GM19452 (cell line): Measurements from ENCODE around the gene PNPLA7.

ENCODE experiments used
- ATAC-seq: cut with Tn5 transposase; IDR thresholded peaks from one replicate; pipeline ENCODE4 v1.9.1; 2021; ENCODE audit not compliant: unreplicated experiment

The PNPLA7 gene

DNA sequence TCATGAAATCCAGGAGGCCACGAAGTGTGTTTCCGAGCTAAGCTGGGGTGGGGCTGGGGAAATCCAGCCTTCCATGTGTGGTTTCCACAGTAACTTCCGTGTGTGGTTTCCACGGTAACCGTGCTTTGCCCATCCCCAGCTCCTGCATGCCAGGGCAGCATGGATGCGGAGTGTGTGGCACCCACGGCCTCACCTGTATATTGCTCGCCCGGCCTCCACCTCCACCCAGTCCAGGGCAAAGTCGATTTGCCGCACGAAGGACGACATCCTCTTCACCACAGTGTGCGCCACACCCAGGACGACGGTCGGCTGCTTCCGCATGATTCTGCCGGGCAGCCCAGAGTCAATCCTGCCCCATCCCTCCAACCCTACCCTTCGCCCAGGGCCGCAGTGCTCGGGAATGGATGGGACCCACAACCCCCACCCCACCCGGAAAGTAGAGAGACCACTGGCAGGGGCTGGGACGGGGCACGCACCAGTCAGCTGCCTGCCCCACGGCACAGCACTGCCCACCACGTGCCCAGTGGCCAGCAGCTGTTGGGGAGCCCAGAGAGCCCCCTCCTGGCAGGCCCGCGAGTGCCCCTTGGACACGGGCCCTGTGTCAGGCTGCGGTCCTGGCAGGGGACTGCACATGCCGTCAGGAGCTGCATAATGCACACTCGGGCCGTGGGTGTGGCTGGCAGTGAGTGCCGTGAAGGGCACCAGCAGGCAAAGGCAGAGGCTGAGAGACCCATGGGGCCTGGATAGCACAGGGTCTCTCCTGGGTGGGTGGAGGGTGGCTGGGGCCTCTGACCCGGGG, 52.1 kb downstream of the PNPLA7 start:
- ATAC-seq: no peak

DNA sequence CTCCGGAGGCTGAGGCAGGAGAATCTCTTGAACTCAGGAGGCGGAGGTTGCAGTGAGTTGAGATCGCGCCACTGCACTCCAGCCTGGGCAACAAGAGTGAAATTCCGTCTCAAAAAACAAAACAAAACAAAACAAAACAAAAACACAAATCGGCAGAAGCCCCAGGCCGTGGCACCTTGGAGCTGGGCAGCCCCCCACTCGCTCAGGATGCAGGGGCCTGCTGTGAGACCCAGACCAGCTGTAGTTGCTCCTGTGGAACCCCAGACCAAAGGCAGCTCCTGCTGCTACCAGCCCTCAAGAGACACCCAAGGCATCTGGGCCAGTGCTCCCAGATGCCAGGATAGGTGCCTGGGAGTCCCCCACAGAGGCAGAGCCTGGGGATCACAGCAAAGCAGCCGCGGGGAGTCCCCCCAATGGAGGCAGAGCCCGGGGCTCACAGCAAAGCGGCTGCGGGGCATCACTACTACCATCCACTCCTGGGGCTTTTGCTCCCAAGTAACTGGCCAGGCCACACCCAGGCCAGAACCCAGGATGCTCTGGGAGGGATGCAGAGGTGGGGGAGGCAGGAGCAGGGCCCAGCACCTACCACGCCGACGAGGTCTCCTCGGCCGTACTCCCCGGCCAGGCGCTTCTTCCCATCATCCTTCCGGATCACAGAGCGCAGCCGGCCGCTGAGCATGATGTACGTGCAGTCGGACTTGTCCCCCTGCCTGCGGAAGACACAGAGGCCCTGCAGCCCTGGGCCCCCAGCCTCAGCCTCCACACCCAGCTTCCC, 53.4 kb downstream of the PNPLA7 start:
- no peak for ATAC-seq

DNA sequence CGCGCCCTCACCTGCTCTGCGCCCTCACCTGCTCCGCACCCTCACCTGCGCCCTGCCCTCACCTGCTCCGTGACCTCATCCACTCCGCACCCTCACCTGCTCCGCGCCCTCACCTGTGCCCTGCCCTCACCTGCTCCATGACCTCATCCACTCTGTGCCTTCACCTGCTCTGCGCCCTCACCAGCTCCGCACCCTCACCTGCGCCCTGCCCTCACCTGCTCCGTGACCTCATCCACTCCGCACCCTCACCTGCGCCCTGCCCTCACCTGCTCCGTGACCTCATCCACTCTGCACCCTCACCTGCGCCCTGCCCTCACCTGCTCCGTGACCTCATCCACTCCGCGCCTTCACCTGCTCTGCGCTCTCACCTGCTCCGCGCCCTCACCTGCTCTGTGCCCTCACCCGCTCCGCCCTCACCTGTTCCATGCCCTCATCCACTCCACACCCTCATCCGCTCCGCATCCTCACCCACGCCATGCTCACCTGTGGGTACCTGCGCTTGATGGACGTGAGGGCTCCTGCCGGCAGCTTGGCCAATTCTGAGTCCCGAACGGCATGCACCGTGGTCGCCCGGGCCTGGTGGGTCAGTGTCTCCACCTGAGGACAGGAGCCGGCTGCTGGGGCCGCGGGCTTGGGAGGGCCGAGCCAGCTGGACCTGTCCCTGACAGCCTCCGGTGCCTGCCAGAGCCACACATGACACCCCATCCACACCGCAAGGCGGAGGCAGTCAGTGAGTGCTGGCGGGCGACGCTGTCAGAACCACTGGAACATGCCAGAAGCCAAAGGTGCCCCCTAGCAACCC, 55.5 kb downstream of the PNPLA7 start:
- no peak for ATAC-seq

DNA sequence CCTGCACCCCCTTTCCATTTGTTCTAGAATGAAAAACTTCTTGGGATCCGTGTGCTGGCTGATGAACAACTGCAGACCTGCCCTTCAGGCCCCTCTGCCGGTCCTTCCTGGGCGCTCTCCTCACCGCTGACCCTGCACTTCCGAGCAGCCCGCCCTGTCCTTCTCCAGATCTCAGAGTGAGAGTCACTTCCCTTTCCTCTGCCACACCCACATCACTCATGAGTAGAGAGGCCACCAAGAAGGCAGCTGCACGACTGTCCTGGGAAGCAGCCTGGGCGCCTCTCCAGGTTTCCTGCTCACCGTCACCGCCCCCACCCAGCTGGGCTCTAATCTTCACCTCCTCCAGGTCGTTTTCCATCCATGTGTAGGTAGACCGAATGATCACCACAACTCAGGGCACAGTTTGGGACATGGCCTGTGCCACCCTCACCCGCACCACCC, 56.1 kb downstream of the PNPLA7 start:
- ATAC-seq: no peak

DNA sequence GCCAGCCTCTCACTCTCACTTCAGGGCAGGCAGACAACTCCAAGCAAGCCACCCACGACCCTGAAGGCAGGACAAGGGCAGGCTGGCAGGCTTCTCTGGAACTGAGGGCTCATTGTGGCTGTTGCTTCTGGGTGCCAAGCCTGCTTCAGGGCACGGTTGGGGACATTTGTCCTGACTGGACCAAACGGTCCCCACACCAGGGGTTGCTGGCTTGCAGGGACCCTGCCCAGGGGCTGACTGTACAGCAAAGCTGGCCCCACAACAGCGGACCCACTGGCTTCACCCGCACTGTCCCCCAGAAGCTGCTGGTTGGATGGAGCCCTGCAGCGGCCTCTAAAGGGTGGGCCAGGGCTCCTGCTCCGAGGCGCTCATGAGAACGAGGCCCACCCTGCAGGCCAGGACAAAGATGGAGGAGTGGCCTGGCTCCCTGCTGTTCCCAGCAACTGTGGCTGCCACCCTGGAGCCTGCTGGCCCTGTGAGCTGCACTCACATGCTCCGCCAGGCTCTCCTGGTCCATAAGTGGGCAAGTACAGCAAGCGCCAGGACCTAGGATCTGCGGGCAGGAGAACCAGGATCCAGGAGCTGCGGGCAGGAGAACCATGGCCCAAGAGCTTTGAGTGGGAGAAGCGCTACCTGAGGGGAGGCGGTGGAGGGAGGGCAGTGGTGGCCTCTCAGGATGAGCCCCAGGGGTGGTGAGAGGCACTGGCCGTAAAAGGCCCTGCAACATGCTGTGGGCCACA, 56.7 kb downstream of the PNPLA7 start:
- no peak for ATAC-seq

DNA sequence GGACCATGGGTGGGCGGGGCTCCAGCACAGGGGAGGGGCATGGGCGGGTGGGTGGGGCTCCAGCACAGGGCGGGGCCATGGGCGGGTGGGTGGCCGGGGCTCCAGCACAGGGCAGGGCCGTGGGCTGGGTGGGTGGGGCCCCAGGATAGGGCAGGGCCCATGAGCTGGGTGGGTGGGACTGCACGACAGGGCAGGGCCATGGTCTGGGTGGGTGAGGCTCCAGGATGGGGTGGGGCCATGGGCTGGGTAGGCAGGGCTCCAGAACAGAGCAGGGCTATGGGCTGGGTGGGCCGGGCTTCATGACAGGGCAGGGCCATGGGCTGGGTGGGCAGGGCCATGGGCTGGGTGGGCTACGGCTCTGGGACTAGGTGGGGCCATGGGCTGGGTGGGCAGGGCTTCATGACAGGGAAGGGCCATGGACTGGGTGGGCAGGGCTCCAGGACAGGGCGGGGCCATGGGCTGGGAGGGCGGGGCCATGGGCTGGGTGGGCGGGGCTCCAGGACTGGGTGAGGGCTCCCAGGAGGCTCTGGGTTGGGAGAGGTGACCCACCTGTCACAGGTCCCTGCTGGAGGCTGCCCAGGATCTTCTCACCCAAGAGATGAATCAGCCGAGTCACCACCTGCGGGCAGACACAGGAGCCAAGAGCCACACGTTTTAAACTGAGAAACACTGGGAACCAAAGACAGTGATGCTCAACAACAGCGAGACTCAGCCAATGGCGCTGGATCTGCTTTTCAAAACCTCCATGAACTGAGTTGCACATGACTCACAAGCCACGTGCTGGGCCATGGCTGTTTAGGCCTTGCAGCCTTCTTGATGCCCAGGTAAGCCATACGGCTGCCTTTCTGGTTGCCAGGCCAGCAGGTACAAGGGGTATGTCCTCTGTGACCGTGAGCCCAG, 57.5 kb downstream of the PNPLA7 start:
- ATAC-seq: no peak

DNA sequence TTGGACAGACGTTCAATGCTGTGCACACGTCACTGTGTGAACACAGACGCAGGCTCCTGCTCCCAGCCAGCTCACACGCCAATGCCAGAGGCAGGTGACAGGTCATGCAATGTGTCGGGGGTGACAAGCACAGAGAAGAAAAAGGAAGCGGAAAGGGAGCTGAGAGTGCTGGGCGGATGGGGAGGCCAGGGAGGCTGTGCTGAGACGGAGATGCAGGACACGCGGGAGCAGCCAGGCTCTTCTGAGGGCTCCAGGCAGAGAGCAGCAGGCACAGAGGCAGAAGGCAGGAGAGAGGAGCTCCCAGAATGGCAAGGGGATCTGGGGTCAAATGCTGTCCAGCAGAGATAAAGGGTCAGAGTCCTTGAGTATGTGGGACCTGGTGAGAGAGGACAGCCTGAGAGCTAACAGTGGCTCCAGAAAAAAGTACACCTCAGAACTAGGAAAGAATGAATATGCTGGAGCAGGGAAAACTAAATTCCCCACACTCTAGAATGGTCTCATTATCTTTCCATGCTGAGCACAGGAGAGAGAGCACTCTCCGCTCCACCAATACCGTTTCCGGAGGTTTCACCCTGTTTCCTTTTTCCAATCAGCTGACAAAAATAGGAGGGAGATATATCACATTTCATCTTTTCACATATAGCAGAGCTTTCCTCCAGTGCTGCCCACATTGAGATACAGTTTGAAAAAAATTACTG, 58.3 kb downstream of the PNPLA7 start:
- ATAC-seq: no peak

DNA sequence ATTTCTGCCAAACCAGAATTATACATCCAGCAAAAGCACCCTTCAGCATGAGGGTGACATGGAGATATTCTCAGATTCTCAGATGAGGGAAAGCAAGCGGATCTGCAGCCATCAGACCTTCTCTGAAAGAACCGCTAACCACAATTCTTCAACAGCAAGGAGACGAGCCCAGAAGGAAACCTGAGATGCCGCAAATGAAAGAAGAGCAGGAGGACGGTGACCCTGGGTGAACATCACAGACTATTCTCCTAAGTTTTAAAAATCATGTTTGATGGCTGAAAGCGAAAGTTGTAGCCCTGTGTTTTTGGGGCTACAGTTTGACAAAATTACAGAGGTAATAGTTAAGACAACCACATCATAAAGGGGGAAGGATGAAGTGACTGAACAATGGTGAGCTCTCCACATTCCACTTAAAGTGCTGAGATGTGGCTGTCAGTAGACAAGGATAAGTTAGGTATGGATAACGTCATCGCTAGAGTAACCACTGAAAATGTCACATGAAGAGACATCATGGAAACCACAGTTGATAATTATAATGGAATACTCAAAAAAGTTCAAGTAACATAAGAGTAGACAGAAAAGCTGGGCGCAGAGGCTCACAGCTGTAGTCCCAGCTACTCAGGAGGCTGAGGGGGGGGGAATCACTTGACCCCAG, 59.5 kb downstream of the PNPLA7 start:
- ATAC-seq: no peak

DNA sequence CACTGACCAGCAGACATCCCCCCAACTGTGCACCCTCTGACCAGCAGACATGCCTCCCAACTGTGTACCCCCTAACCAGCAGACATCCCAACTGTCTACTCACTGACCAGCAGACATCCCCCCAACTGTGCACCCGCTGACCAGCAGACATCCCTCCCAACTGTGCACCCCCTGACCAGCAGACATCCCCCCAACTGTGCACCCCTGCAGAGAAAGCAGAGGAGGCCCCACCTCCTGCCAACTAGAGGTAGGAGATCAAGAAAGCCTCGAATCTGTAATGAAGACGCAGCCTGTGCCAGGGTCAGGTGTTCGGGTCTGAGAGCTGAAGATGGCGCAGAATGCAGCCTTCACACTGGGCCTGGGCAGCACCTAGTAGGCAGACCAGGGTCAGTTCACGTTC, 61.3 kb downstream of the PNPLA7 start:
- no peak for ATAC-seq

DNA sequence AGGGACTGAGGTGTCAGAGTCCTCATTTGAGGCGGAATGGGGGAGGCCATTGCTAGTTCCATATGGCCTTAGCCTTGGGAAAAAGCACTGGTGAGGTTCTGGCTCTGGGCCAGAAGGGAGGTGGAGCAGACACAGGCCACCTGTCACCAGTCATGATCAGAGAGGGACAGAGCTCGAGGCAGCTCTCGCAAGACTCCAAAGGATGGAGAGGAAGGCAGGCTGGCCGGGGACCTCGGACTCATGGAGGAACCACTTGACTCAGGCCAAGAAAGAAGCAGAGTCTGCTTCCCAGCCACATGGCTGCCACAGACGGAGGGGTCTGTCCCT, 61.9 kb downstream of the PNPLA7 start:
- no peak for ATAC-seq

DNA sequence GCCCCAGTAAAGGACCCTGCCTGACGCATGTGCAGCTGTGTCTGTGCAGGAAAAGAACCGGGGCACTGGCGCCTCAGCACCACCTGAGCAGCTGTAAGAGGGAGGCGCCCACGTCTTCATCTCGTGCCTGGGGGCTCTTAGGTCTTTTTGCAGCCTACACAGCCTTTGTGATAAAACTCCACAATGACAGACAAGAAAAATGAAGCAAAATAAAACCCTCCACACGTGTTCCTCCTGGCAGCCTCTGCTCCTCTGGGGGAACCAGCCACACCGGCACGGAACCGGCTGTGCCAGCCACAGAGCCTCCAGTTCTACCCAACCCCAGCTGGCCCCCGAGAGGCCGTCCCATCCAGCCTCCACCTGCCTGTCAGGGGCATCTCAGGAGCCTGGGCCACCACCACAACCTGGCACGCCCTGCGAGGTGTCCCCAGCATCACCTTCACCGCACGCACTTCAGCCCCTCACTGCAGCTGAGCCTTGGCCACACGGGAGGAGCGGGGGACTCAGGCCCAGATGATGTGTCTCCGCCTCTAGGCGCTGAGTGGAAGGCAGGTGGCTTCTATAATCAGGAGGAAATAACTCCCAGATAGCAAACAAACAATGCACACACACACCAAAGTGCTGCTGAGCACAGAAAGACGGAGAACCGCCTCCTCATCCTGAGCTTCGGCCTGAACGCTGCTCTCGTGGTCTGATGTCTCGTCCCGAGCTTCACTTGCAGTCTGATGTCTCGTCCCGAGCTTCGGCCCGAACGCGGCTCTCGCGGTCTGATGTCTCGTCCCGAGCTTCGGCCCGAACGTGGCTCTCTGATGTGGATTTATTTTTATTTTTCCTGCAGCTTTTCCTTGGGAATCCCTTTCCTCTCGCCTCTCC, 62.5 kb downstream of the PNPLA7 start:
- ATAC-seq: no peak

DNA sequence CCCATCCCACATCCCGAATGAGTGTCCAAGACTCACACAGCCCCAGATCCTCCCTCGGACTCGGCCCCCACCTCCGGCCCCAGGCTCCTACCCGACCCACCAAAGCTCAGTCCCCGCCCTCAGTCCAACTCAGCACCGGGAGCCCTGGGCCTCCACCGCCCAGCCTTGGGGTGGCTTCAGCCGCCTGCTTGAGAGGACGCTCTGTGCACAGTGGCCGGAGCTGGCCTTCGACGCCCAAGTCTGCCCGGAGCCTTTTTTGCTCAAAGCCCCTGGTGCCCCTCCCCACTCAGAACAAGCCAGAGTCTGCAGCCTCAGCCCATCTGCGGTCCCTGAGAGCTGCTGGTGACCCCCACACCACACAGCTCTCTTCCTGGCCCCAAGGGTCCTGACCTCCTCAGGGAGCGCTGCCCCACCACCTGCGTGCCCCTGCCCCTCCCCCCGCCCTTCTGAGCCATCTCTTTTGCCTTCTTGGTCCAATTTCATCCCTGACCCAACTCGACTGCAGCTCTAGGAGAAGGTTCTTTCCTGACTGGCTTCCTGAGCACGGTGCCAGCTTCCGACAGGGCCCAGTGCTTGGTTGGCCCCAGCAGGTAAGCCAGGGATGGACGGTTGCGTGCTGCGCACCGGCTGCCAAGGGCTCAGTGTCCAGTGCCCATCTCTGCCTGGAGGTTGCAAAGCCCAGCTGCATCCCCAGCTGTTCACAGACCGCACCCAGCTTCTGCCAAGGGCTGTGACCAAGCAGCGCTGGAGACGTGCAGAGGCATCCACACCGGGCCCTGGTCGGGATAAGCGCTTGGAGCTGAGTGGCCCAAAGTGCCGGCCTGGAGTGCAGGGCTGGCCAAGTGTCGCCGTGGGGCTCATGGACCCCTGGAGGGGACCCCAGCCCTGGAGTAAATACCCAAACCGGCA, 63.4 kb downstream of the PNPLA7 start:
- no peak for ATAC-seq

DNA sequence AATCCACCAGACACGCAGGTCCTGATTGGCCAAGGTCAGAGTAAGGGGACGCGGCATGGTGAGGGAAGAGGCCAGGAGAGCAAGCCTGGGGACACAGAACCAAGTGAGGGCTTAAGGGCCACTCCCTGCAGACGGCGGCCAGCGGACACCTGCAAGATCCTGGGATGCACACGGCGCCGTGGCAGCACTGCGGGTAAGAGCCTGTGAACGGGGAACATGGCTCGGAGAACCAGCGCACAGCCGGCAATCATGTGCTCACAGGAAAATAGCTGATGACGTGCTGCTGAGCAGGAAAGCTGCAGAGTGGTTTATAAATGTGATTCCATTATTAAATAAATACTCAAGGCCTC, 64.1 kb downstream of the PNPLA7 start:
- no peak for ATAC-seq

DNA sequence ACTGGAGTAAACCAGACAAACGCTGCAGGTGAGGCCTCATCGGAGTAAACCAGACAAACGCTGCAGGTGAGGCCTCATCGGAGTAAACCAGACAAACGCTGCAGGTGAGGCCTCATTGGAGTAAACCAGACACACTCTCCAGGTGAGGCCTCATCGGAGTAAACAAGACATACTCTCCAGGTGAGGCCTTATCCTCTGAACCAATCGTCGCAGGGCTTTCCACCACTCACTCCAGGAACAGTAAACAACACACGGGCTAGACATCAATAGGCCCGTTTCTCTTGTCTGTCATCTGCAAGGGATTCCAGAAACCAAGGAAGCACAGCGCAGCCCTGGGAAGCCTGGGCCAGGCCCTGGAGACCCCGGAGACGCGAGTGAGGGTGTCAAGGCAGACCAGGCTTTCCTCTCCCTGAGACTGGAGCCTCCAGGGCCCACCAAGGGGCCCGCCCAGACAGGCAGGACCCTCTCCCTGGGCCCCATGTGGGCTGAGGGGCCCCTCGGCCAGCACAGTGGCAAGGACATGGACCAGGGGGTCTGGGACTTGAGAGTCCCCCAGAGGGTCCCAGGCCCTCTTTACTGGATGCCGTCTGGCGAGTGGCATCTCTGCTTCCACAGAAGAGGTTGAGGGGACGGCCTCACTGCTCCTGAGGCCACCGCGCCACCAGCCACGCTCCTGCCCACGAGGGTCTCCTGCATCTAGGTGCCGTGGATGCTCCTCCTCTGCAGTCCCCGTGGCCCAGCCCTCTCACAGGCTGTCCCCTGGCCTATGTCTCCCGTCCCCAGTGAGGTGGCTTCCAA, 64.7 kb downstream of the PNPLA7 start:
- no peak for ATAC-seq

DNA sequence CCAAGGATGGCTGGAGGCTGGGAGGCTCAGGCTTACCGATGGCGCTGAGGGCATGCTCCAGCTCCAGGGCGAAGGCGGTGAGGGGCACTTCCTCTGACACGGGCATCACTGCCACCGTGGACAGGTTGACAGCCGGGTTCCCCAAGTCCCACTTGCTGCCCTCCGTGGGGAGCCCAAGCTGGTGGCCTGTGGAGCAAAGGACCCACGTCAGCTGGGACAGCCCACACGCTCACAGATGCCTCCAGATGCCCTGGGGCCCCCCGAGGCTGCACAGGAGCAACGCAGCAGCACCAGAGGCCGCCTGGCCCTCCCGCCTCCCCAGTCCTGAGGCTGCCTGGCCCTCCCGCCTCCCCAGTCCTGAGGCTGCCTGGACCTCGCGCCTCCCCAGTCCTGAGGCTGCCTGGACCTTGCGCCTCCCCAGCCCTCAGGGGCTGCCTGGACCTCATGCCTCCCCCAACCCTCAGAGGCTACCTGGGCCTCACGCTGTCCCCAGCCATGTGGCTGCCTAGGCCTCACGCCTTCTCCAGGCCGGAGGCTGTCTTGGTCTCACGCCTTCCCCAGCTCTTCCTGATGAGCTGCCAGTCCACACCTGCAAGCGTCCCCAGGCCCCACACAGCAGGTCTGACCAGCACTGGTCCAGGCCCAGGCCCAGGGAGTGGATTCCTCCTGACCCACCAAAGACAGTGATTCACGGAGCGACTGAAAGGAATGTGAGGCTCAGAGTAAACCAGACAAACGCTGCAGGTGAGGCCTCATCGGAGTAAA, 65.5 kb downstream of the PNPLA7 start:
- ATAC-seq: no peak
